HepG2 (cell line): ENCODE measurements around the gene MRPL20. TPM values are rescaled to one million over a fixed set of nuclear protein-coding genes. Genes with fewer than 3 reads are reported as not detected.

Source experiments
- ATAC-seq: fragments of 200-7000 bp; cut with Tn5 transposase; 3 replicates; pipeline ENCODE4 v1.9.1; 2020; ENCODE audit warnings: mild to moderate bottlenecking, moderate library complexity
- BruUV-seq: library from RNA; stranded (reverse); fragments of 400-500 nt; replicated peaks from 2 replicates; lab custom pipeline; 2021; lab: Mats Ljungman, UMichigan
- CTCF ChIA-PET: fragments of 300-600 bp; formaldehyde crosslinking; extraction: SDS; loops from one replicate; lab custom pipeline; 2021; ENCODE audit warnings: low total read pairs, inconsistent platforms, low intra/inter-chr PET ratio; lab: Yijun Ruan, JAX
- POLR2A ChIA-PET: fragments of 350-600 bp; sonication (Branson Sonifier 250); formaldehyde crosslinking; loops from one replicate; lab custom pipeline; 2020; ENCODE audit warnings: antibody characterized with exemption, inconsistent platforms; lab: Yijun Ruan, JAX
- DNase-seq: peaks from one replicate; pipeline ENCODE4 v3.0.0-alpha.2; 2015; ENCODE audit warnings: low spot score
- FAIRE-seq: peaks from 3 replicates; lab custom pipeline; 2011; peaks lifted over from hg19 to GRCh38; lab: Jason Lieb, UNC
- H2AFZ ChIP-seq: one replicate; pipeline ENCODE4 v1.6.1; 2011; ENCODE audit warnings: low read length, inconsistent platforms
- H3K27ac ChIP-seq: fragments of 300-600 bp; 3 replicates; pipeline ENCODE4 v1.8.0; 2011; ENCODE audit warnings: mixed run types, mild to moderate bottlenecking, mixed read lengths, low read length, inconsistent platforms; ENCODE audit not compliant: insufficient read depth; ENCODE audit errors: extremely low read length
- H3K27me3 ChIP-seq, 2 experiments: fragments of 200-600 bp in 1 of 2; 2 replicates in 1 of 2; 3 replicates in 1 of 2; pipeline versions ENCODE4 v1.6.0 to v1.8.0; 2011; ENCODE audit warnings: low read length in 2 of 2, mild to moderate bottlenecking in 2 of 2, moderate library complexity in 2 of 2, inconsistent platforms in 1 of 2; ENCODE audit not compliant: insufficient read depth in 2 of 2, control insufficient read depth in 1 of 2
- H3K36me3 ChIP-seq, 2 experiments: fragments of 200-600 bp in 1 of 2; replicated peaks in 1 of 2; 2 replicates in 1 of 2; 3 replicates in 1 of 2; pipeline versions ENCODE4 v1.5.1 to v1.8.0; 2011; ENCODE audit warnings: low read length in 2 of 2, inconsistent platforms in 1 of 2; ENCODE audit not compliant: insufficient read depth in 2 of 2, control insufficient read depth in 1 of 2
- H3K4me1 ChIP-seq: 2 replicates; pipeline ENCODE4 v1.5.1; 2012; ENCODE audit warnings: low read length, inconsistent platforms; ENCODE audit not compliant: insufficient read depth
- H3K4me2 ChIP-seq: 2 replicates; pipeline ENCODE4 v1.6.0; 2011; ENCODE audit warnings: low read depth, low read length, inconsistent platforms
- H3K4me3 ChIP-seq, 3 experiments: fragments of 200-600 bp in 1 of 3; sonication (generic), shearing (Covaris generic) in 1 of 3; replicated peaks in 1 of 3; 2 replicates each; pipeline ENCODE4 v1.5.1; 2011 to 2016; ENCODE audit warnings: low read length in 3 of 3, inconsistent platforms in 2 of 3, low read depth in 2 of 3, mild to moderate bottlenecking in 2 of 3, control low read depth in 1 of 3, mixed read lengths in 1 of 3; ENCODE audit not compliant: insufficient read depth in 1 of 3
- H3K79me2 ChIP-seq: one replicate; pipeline ENCODE4 v1.6.1; 2011; ENCODE audit warnings: low read length, inconsistent platforms; ENCODE audit not compliant: insufficient read depth
- H3K9ac ChIP-seq: 2 replicates; pipeline ENCODE4 v1.6.0; 2011; ENCODE audit warnings: mild to moderate bottlenecking, low read depth, low read length, inconsistent platforms; ENCODE audit not compliant: insufficient read depth
- H3K9me3 ChIP-seq: 2 replicates; pipeline ENCODE4 v1.5.1; 2012; ENCODE audit warnings: mild to moderate bottlenecking, low read length
- H4K20me1 ChIP-seq: 2 replicates; pipeline ENCODE4 v1.6.0; 2011; ENCODE audit warnings: inconsistent platforms, mild to moderate bottlenecking, low read length, moderate library complexity; ENCODE audit not compliant: insufficient read depth
- CBFB ChIP-seq: sonication (generic); formaldehyde crosslinking; IDR thresholded peaks from 2 replicates; pipeline ENCODE4 v1.4.0; 2020; ENCODE audit warnings: missing genetic modification reagents
- DNMT1 ChIP-seq: sonication (generic); formaldehyde crosslinking; IDR thresholded peaks from 2 replicates; pipeline ENCODE4 v1.5.1; 2020; ENCODE audit warnings: mild to moderate bottlenecking, missing genetic modification reagents
- EZH2 ChIP-seq: conservative IDR thresholded peaks from 2 replicates; pipeline ENCODE4 v1.6.1; 2012; ENCODE audit warnings: mild to moderate bottlenecking, low read depth, low read length, moderate library complexity
- FOXK1 ChIP-seq: sonication (generic); formaldehyde crosslinking; IDR thresholded peaks from 2 replicates; pipeline ENCODE4 v1.4.0; 2020; ENCODE audit warnings: low read depth, missing genetic modification reagents, borderline replicate concordance
- GFI1 ChIP-seq: sonication (generic); formaldehyde crosslinking; IDR thresholded peaks from 2 replicates; pipeline ENCODE4 v1.5.0; 2020; ENCODE audit warnings: missing genetic modification reagents, mild to moderate bottlenecking, borderline replicate concordance
- KDM4B ChIP-seq: sonication (generic); formaldehyde crosslinking; IDR thresholded peaks from 2 replicates; pipeline ENCODE4 v1.4.0; 2020; ENCODE audit warnings: missing genetic modification reagents
- RXRB ChIP-seq: IDR thresholded peaks from 2 replicates; pipeline ENCODE4 v1.6.1; 2016; ENCODE audit warnings: borderline replicate concordance, missing genetic modification reagents, missing compliant biosample characterization
- TMF1 ChIP-seq: sonication (generic); formaldehyde crosslinking; IDR thresholded peaks from 2 replicates; pipeline ENCODE4 v1.8.1; 2022; ENCODE audit warnings: low read depth, missing genetic modification reagents
- ZNF12 ChIP-seq: sonication (generic); formaldehyde crosslinking; IDR thresholded peaks from 2 replicates; pipeline ENCODE4 v1.5.0; 2020; ENCODE audit warnings: missing genetic modification reagents
- ZNF136 ChIP-seq: sonication (generic); formaldehyde crosslinking; IDR thresholded peaks from 2 replicates; pipeline ENCODE4 v1.8.1; 2022; ENCODE audit warnings: low read depth, mild to moderate bottlenecking, moderate library complexity, missing genetic modification reagents
- ZNF205 ChIP-seq: IDR thresholded peaks from 2 replicates; pipeline ENCODE4 v1.6.1; 2018; ENCODE audit warnings: missing biosample characterization, missing genetic modification reagents
- ZNF260 ChIP-seq: sonication (generic); formaldehyde crosslinking; IDR thresholded peaks from 2 replicates; pipeline ENCODE4 v1.4.0; 2020; ENCODE audit warnings: missing genetic modification reagents, low read depth, mild to moderate bottlenecking, borderline replicate concordance
- ZNF557 ChIP-seq: sonication (generic); formaldehyde crosslinking; IDR thresholded peaks from 2 replicates; pipeline ENCODE4 v1.4.0; 2020; ENCODE audit warnings: missing genetic modification reagents
- ZNF747 ChIP-seq: sonication (generic); formaldehyde crosslinking; IDR thresholded peaks from 2 replicates; pipeline ENCODE4 v1.8.1; 2023; ENCODE audit warnings: missing genetic modification reagents, mild to moderate bottlenecking, borderline replicate concordance
- ZNF766 ChIP-seq: sonication (generic); formaldehyde crosslinking; IDR thresholded peaks from 2 replicates; pipeline ENCODE4 v1.5.0; 2020; ENCODE audit warnings: missing genetic modification reagents, borderline replicate concordance
- ZNF891 ChIP-seq: sonication (generic); formaldehyde crosslinking; IDR thresholded peaks from 2 replicates; pipeline ENCODE4 v1.5.0; 2020; ENCODE audit warnings: mild to moderate bottlenecking, missing genetic modification reagents
- ZZZ3 ChIP-seq: sonication (generic); formaldehyde crosslinking; IDR thresholded peaks from 2 replicates; pipeline ENCODE4 v1.4.0; 2020; ENCODE audit warnings: missing genetic modification reagents, mild to moderate bottlenecking, borderline replicate concordance
- WGBS: methylation state at CpG from one replicate; pipeline ENCODE4 v1.1.6; 2017; ENCODE audit warnings: low lambda C conversion rate; 5-methylcytosine and 5-hydroxymethylcytosine counted together
- in situ Hi-C: cut with HindIII; loops from 2 replicates; pipeline ENCODE4 v1.10.0; 2017; ENCODE audit warnings: low pct_unique_long_range_greater_than_20kb; ENCODE audit not compliant: extremely low pct_ligation_motif_present
- intact Hi-C: fragments of 100-400 bp; cut with micrococcal nuclease; formaldehyde crosslinking; loops from one replicate; pipeline ENCODE4 v1.10.0; 2022; ENCODE audit not compliant: unreplicated experiment
- polyA plus RNA-seq, 8 experiments: library from polyadenylated mRNA; depleted of rRNA in 3 of 8; stranded (reverse) in 7 of 8; unstranded in 1 of 8; fragments of >200 nt; fragmentation: Illumina TruSeq in 4 of 8; extraction: Trizol in 4 of 8; gene quantifications; 2 replicates each; pipeline versions ENCODE4 v1.2.1 to v1.2.3, GENCODE V29; 2011 to 2016; ENCODE audit warnings: low read depth in 4 of 8, missing spikeins in 1 of 8, mixed read lengths in 1 of 8; ENCODE audit not compliant: insufficient read depth in 1 of 8
- total RNA-seq, 5 experiments: library from RNA; depleted of rRNA; stranded (reverse); fragments of >200 nt; fragmentation: Illumina TruSeq; extraction: Trizol; gene quantifications; 2 replicates each; pipeline ENCODE4 v1.2.3, GENCODE V29; 2016; ENCODE audit warnings: low read depth in 1 of 5
- TF ChIP-seq, protein P1 (sequence below): sonication (generic); formaldehyde crosslinking; IDR thresholded peaks from 2 replicates; pipeline ENCODE4 v1.4.0; 2020; ENCODE audit warnings: missing genetic modification reagents
- TF ChIP-seq, protein P2 (sequence below): sonication (generic); formaldehyde crosslinking; IDR thresholded peaks from 2 replicates; pipeline ENCODE4 v1.5.0; 2020; ENCODE audit warnings: missing genetic modification reagents, mild to moderate bottlenecking, borderline replicate concordance

The MRPL20 gene
- total and polyA plus RNA-seq, 2 of the 13 experiments (the other 11 are each of a cell fraction or from before 2014, with no cell fraction given): 59.2 to 127 TPM

DNA sequence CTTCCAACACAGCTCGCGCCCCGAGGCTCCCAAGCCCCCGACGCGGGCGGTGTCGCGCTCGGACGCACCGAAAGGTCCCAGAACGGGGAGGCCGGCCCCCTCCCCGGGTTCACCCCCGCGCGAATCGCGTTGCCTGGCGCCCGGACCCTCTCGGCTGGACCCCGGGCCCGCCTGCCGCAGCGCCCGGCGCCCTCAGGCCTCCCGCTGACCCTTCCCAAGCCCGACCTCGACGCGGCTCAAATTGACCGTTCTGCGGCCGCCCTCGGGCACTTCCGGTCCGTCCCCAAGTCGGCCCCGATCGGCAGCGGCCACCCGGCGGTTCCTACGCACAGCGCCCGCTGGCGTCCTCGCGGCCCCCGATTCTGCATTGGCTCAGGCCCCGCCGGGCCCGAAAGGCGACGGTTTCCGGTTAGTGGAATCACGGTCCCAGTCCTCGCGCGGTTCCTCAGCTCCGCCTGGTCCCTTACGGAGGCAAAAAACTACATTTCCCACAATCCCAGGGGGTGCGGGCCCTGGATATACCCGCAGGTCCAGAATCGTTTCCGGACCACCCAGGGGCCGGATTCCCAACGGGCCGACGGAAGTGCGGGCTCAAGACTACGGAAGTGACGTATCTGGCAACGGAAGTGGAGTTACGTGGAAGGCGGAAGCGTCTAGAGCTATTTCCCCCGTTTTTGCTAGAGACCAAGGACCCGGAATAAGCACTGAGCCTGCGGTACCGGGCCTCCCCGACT lies 32.0 kb downstream of the MRPL20 start, which contains the start of gene AURKAIP1:
AURKAIP1 (minus strand) TSS at position 279 of the 734 bp plus-strand sequence. CDS start 451 bp downstream, outside the sequence.
- WGBS: 2% methylated on average over 8 of the region's 85 CpGs
- peak; percentile 99 for DNase-seq
- peak; percentile 99 for FAIRE-seq
- peak within 1 kb of the TSS; percentile 75 to 99 (median 90) for H3K4me3 ChIP-seq
- H3K27ac ChIP-seq: peak within 1 kb of the TSS; percentile 79
- peak; percentile 90 for ATAC-seq
- ChIA-PET CTCF (no interaction called here), POLR2A (interaction anchor here (0.5 to 3.2 kb wide), 31 partner anchors 9 to 766 kb away, joined by 3 to 35 read pairs (median 5); partner anchors contain the start of genes ANKRD65, CCNL2, DVL1 and MRPL20)
- in situ Hi-C loops (no loop called here), intact Hi-C loops (no loop called here)
- peaks cover 19% of the 10 kb centered on the region for H3K79me2 ChIP-seq
- peaks cover 37% of the 10 kb centered on the region for H3K4me1 ChIP-seq
- peaks cover 0 to 3% of the 10 kb centered on the region in 2 experiments; a peak in 1 of 5 replicates for H3K36me3 ChIP-seq
- H2AFZ ChIP-seq: no peak within 1 kb of the TSS
- H3K4me2 ChIP-seq: peak within 1 kb of the TSS; percentile 100
- no peaks in the 10 kb centered on the region for H4K20me1 ChIP-seq
- H3K27me3 ChIP-seq: no peaks in the 10 kb centered on the region; a peak in 1 of 5 replicates
- no TSS peak for BruUV-seq
- no peaks in the 10 kb centered on the region for H3K9me3 ChIP-seq
- H3K9ac ChIP-seq: peak within 1 kb of the TSS; percentile 98
- TF ChIP-seq ZNF260 (CRISPR knock-in tag) (0 out of 2 replicates have a peak, but pooled peaks have one; percentile 96), EZH2 (no peak), DNMT1 (CRISPR knock-in tag) (peak; percentile 98; the same call in 1 of the 2 replicates), ZNF12 (CRISPR knock-in tag) (peak; percentile 73; the same call in 1 of the 2 replicates), CBFB (CRISPR knock-in tag) (peak; percentile 99), TMF1 (no peak; the same call in 1 of the 2 replicates), ZNF136 (CRISPR knock-in tag) (peak; percentile 75; the same call in 1 of the 2 replicates), ZNF557 (CRISPR knock-in tag) (no peak), FOXK1 (CRISPR knock-in tag) (peak; percentile 94), GFI1 (CRISPR knock-in tag) (no peak; the same call in 1 of the 2 replicates), ZNF747 (CRISPR knock-in tag) (peak; percentile 99), RXRB (CRISPR knock-in tag) (peak; percentile 58; the same call in 1 of the 2 replicates), ZZZ3 (CRISPR knock-in tag) (peak; percentile 88; the same call in 1 of the 2 replicates), KDM4B (CRISPR knock-in tag) (peak; percentile 70), ZNF766 (CRISPR knock-in tag) (peak; percentile 36; the same call in 1 of the 2 replicates), ZNF891 (CRISPR knock-in tag) (peak; percentile 49), ZNF205 (CRISPR knock-in tag) (peak; percentile 94)
- TF ChIP-seq, protein P1, sequence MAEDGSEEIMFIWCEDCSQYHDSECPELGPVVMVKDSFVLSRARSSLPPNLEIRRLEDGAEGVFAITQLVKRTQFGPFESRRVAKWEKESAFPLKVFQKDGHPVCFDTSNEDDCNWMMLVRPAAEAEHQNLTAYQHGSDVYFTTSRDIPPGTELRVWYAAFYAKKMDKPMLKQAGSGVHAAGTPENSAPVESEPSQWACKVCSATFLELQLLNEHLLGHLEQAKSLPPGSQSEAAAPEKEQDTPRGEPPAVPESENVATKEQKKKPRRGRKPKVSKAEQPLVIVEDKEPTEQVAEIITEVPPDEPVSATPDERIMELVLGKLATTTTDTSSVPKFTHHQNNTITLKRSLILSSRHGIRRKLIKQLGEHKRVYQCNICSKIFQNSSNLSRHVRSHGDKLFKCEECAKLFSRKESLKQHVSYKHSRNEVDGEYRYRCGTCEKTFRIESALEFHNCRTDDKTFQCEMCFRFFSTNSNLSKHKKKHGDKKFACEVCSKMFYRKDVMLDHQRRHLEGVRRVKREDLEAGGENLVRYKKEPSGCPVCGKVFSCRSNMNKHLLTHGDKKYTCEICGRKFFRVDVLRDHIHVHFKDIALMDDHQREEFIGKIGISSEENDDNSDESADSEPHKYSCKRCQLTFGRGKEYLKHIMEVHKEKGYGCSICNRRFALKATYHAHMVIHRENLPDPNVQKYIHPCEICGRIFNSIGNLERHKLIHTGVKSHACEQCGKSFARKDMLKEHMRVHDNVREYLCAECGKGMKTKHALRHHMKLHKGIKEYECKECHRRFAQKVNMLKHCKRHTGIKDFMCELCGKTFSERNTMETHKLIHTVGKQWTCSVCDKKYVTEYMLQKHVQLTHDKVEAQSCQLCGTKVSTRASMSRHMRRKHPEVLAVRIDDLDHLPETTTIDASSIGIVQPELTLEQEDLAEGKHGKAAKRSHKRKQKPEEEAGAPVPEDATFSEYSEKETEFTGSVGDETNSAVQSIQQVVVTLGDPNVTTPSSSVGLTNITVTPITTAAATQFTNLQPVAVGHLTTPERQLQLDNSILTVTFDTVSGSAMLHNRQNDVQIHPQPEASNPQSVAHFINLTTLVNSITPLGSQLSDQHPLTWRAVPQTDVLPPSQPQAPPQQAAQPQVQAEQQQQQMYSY (CRISPR knock-in tag): peak; percentile 70; the same call in 1 of the 2 replicates
- TF ChIP-seq, protein P2, sequence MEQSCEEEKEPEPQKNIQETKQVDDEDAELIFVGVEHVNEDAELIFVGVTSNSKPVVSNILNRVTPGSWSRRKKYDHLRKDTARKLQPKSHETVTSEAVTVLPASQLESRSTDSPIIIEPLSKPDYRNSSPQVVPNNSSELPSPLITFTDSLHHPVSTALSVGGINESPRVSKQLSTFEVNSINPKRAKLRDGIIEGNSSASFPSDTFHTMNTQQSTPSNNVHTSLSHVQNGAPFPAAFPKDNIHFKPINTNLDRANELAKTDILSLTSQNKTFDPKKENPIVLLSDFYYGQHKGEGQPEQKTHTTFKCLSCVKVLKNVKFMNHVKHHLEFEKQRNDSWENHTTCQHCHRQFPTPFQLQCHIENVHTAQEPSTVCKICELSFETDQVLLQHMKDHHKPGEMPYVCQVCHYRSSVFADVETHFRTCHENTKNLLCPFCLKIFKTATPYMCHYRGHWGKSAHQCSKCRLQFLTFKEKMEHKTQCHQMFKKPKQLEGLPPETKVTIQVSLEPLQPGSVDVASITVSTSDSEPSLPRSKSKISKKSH (CRISPR knock-in tag): 0 out of 2 replicates have a peak, but pooled peaks have one; percentile 34
